22Rv1 (cell line): ENCODE results near the gene FEZF1.

Experiments used
- H3K27ac ChIP-seq: fragments of 450-650 bp; 2 replicates; pipeline ENCODE4 v1.5.1; 2017
- ZFX ChIP-seq: fragments of 450-650 bp; IDR thresholded peaks from 2 replicates; pipeline ENCODE4 v1.6.1; 2017; ENCODE audit warnings: antibody characterized with exemption, borderline replicate concordance
- TF ChIP-seq, protein P1 (sequence below): fragments of 450-650 bp; IDR thresholded peaks from 2 replicates; pipeline ENCODE4 v1.5.1; 2017; ENCODE audit warnings: mild to moderate bottlenecking

The FEZF1 gene

GRCh38 chr7:122339145-122339904 is 34.8 kb upstream of the FEZF1 start:
- TF ChIP-seq, protein P1, sequence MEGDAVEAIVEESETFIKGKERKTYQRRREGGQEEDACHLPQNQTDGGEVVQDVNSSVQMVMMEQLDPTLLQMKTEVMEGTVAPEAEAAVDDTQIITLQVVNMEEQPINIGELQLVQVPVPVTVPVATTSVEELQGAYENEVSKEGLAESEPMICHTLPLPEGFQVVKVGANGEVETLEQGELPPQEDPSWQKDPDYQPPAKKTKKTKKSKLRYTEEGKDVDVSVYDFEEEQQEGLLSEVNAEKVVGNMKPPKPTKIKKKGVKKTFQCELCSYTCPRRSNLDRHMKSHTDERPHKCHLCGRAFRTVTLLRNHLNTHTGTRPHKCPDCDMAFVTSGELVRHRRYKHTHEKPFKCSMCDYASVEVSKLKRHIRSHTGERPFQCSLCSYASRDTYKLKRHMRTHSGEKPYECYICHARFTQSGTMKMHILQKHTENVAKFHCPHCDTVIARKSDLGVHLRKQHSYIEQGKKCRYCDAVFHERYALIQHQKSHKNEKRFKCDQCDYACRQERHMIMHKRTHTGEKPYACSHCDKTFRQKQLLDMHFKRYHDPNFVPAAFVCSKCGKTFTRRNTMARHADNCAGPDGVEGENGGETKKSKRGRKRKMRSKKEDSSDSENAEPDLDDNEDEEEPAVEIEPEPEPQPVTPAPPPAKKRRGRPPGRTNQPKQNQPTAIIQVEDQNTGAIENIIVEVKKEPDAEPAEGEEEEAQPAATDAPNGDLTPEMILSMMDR = no peak
- TF ChIP-seq ZFX = no peak
- H3K27ac ChIP-seq = no peak overlapping the region

- TF ChIP-seq, protein P1 = no peak
- TF ChIP-seq ZFX = no peak
- no peak overlapping the region for H3K27ac ChIP-seq
These were observed 32.5 kb upstream of the FEZF1 start for GRCh38 chr7:122337011-122337410.

DNA sequence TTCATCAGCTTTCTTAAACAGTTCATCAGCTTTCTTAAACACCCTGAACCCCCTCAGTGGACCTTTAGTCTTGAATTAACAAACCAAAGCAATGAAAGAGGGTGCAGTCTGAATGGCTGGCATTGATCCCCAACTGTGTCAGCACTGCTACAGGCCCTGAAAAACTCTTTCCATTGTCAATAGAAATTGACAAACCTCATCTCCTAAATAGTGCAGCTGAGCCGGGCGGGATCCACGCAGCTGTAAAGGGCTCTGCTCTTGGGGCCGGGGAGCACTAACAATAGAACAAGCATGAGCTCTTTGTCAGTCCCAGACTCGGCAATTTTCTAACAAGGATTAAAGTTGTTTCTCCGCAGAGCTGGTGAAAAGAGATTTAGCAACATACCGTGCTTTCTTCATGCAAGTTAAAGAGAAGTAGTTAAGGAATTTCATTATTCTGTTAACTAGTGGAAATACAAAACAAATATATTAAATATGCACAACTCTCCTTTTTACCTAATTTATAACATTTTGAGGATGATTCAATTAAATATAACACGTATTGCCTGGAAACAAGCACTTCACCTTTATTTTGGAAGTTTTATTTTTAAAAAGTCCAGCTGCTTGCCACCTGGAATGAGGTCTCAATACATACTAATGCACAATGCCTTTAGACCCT is 24.7 kb upstream of the FEZF1 start:
- TF ChIP-seq, protein P1 = no peak
- TF ChIP-seq ZFX = no peak
- no peak overlapping the region for H3K27ac ChIP-seq

GRCh38 chr7:122327969-122328368 is 23.4 kb upstream of the FEZF1 start:
- TF ChIP-seq, protein P1 = no peak
- TF ChIP-seq ZFX = no peak
- H3K27ac ChIP-seq = no peak overlapping the region

GRCh38 chr7:122316467-122317388 is 12.2 kb upstream of the FEZF1 start:
- no peak overlapping the region for H3K27ac ChIP-seq
- no peak for TF ChIP-seq ZFX
- TF ChIP-seq, protein P1 = no peak

GRCh38 chr7:122315507-122316466 is 11.2 kb upstream of the FEZF1 start:
- TF ChIP-seq, protein P1 = no peak
- no peak for TF ChIP-seq ZFX
- no peak overlapping the region for H3K27ac ChIP-seq
